Erythroblast (primary cell): Measurements from ENCODE around the gene BLM.

Experiments used
- GATA1 ChIP-seq: IDR thresholded peaks from 2 replicates; pipeline ENCODE4 v1.6.1; 2011; ENCODE audit warnings: low read depth, mild to moderate bottlenecking, control low read depth, low read length, moderate library complexity
- POLR2A ChIP-seq: IDR thresholded peaks from 2 replicates; pipeline ENCODE4 v1.6.1; 2011; ENCODE audit warnings: mild to moderate bottlenecking, low read length

- TF ChIP-seq POLR2A = no peak
- no peak for TF ChIP-seq GATA1
Observed at GRCh38 chr15:90829126-90829525, 112.0 kb downstream of the BLM start.
